ENCODE data around the gene CCAR1.
"Not testable (repeated sequence)": the region's sequence is repeated elsewhere in the genome, so short reads cannot be mapped to it uniquely, and the experiment has no call there.

Gene CCAR1

GRCh38 chr10:68812420-68812819, 91.4 kb downstream of the CCAR1 start:
- Histone ChIP-seq H3K27ac (no peak overlapping the region), H3K36me3 (no peaks in the 10 kb centered on the region), H3K9me3 (replicated peaks in 1 of 11) (no peaks in the 10 kb centered on the region), H3K4me2 (no peak overlapping the region), H3K27me3 (no peaks in the 10 kb centered on the region), H3K4me3 (no peak overlapping the region), H4K20me1 (no peaks in the 10 kb centered on the region; a peak in 1 of 22 replicates), H3K9ac (no peak overlapping the region), H3K4me1 (no peaks in the 10 kb centered on the region)
- no peak for TF ChIP-seq Cebpa-rat (IDR thresholded peaks at IDR 0.05)

DNA sequence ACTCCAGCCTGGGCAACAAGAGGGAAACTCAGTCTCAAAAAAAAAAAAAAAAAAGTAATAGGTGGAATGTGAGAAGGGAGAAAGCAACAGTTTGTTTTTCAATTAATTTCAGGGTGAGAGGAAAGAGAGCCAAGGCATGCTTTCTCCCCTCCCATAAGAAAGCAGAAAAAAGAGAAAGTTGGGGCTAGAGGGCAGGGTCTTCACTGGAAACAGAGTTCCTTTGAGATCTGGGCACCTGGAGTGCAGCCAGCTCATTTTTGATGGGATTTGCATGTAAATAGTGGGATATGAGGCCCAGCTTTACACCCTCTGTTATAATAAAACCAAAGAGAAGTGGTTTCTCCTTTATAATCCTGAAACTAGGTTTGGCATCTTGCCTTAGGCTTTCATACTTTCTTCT, 92.5 kb downstream of the CCAR1 start:
- Histone ChIP-seq H3K4me2 (no peak overlapping the region), H3K36me3 (no peaks in the 10 kb centered on the region), H3K4me3 (no peak overlapping the region), H3K27ac (no peak overlapping the region), H3K4me1 (no peaks in the 10 kb centered on the region), H4K20me1 (no peaks in the 10 kb centered on the region), H3K27me3 (no peaks in the 10 kb centered on the region), H3K9ac (no peak overlapping the region), H3K9me3 (replicated peaks in 1 of 11) (no peaks in the 10 kb centered on the region)
- TF ChIP-seq Cebpa-rat (IDR thresholded peaks at IDR 0.05), result no peak

DNA sequence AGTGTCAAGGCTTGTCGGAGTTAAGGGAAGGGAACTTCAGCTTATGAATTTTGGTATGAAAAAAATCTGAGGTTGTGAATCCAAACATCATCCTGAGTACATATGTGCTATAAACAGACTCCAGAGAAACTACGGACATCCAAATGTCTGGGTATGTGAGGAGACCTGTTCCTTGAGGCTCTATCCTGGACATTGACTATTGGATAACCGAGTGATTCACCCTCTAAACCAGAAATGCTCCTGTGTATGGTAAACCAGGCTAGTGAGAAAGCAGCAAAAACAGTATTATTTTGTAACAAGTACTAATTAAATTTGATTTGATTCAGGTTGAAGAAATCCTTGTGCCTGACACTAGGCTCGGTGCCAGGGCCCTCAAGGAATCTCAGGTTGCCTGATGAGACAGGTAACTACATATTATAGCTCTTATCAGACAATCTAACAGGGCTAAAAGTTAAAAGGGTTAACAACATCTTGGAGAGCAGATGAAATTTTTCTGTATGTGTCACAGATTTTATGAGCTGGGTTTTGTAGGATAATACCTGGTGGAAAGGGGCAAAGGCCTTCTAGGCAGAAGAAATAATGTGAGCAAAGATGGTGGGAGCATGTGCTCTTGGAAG, 95.9 kb downstream of the CCAR1 start:
- no peak overlapping the region for H3K4me3 ChIP-seq
- no peaks in the 10 kb centered on the region for H3K4me1 ChIP-seq
- TF ChIP-seq Cebpa-rat (IDR thresholded peaks at IDR 0.05), result no peak
- H3K9ac ChIP-seq, result no peak overlapping the region
- no peak overlapping the region for H3K4me2 ChIP-seq
- no peaks in the 10 kb centered on the region for H3K36me3 ChIP-seq
- no peaks in the 10 kb centered on the region for H4K20me1 ChIP-seq
- H3K9me3 ChIP-seq (replicated peaks in 1 of 11), result no peaks in the 10 kb centered on the region
- H3K27ac ChIP-seq, result no peak overlapping the region
- no peaks in the 10 kb centered on the region for H3K27me3 ChIP-seq

DNA sequence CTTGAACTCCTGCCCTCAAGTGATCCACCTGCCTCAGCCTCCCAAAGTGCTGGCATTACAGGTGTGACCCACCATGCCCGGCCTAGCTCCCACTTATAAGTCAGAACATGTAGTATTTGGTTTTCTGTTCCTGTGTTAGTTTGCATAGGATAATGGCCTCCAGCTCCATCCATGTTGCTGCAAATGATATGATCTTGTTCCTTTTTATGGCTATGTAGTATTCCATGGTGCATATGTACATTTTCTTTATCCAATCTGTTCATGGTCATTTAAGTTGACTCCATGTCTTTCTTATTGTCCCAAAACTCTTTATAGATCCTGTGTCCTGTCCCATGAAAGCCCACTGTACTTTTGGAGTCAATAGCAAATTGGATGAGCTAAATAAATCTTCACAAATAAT, 99.3 kb downstream of the CCAR1 start:
- not testable (repeated sequence) for H3K36me3 ChIP-seq; H3K4me3 ChIP-seq; H3K27ac ChIP-seq; H3K27me3 ChIP-seq; H3K9ac ChIP-seq; H3K9me3 ChIP-seq (replicated peaks in 1 of 11); H3K4me2 ChIP-seq; H3K4me1 ChIP-seq; H4K20me1 ChIP-seq

DNA sequence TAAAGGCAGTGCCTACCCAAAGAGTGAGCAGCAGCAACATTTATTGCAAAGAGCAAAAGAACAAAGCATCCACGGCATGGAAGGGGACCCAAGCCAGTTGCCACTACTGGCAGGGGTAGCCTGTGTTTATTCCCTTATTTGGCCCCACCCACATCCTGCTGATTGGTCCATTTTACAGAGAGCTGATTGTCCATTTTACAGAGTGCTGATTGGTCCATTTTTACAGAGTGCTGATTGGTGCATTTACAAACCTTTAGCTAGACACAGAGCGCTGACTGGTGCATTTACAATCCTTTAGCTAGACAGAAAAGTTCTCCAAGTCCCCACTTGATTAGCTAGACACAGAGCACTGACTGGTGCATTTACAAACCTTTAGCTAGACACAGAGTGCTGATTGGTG, 101.6 kb downstream of the CCAR1 start:
- H3K9ac ChIP-seq; H4K20me1 ChIP-seq; H3K4me2 ChIP-seq; H3K36me3 ChIP-seq; H3K9me3 ChIP-seq (replicated peaks in 1 of 11); H3K4me3 ChIP-seq; H3K27me3 ChIP-seq; H3K27ac ChIP-seq: not testable (repeated sequence)
- H3K4me1 ChIP-seq, result peaks cover 4 to 15% (median 11%) of the 10 kb centered on the region in 10 experiments; a peak in 18 of 20 replicates

DNA sequence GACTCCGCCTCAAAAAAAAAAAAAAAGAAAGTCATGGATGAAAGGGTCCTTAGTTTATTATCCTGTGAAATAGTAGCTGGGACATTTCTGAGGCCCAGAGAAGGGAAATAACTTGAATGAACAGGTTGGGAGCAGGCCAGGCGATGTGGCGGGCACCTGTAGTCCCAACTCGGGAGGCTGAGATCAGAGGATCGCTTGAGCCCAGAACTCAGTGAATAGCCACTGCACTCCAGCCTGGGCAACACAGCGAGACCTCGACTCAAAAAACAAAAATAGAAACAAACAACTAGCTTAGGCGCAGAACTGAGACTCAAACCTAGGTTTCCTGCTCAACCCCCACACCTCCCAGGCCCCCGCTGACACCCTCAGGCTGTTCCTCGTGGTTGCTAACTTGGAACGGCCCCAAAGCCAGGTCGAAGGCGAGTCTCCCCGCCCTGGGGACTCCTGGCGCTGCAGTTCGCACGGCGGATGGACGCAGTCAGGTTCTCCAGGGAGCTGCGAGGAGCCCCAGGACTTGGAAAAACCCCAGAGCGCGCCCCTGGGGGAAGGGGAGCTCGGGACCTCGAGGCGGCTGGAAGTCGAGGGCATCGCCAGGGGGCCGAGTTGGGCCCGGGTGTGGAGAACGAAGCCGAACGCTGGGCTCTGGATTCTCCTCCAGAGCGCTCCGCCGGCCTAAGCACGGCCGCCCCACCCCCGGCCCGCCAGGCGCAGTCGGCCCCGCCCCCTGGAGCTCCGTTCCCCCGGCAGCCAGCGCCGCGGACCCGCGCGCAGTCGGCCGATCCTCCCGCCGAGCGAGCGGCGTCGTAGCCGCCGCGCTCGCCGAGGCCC, 105.9 kb downstream of the CCAR1 start, which contains the start of gene STOX1:
Gene STOX1, plus strand, starts transcription at position 768 of the 828 bp plus-strand sequence. CDS start 93 bp downstream, outside the sequence.
- peak within 1 kb of the TSS; percentile 59 to 74 (median 68) for H3K4me3 ChIP-seq
- TF ChIP-seq Cebpa-rat (IDR thresholded peaks at IDR 0.05), result no peak
- H3K9ac ChIP-seq, result peak within 1 kb of the TSS; percentile 63 to 83 (median 74)
- no peaks in the 10 kb centered on the region; a peak in 1 of 22 replicates for H3K9me3 ChIP-seq (replicated peaks in 1 of 11)
- H3K36me3 ChIP-seq, result no peaks in the 10 kb centered on the region
- H3K27ac ChIP-seq, result peak within 1 kb of the TSS in 8 of 11 experiments; percentile 47 to 70 (median 60); a peak in 15 of 22 replicates
- H3K4me1 ChIP-seq, result peaks cover 4 to 26% (median 14%) of the 10 kb centered on the region in 10 experiments; a peak in 18 of 20 replicates
- peaks cover 0 to 10% (median 0%) of the 10 kb centered on the region in 11 experiments; a peak in 2 of 22 replicates for H4K20me1 ChIP-seq
- H3K27me3 ChIP-seq, result peaks cover 0 to 12% (median 0%) of the 10 kb centered on the region in 11 experiments; a peak in 6 of 22 replicates
- H3K4me2 ChIP-seq, result peak within 1 kb of the TSS; percentile 91 to 99 (median 98)

DNA sequence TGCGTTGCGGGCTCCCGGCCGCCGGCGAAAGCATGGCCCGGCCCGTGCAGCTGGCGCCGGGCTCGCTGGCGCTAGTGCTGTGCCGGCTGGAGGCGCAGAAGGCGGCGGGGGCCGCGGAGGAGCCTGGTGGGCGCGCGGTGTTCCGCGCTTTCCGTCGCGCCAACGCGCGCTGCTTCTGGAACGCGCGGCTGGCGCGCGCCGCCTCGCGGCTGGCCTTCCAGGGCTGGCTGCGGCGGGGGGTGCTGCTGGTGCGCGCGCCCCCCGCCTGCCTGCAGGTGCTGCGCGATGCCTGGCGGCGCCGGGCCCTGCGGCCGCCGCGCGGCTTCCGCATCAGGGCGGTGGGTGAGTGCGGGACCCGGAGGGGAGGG, 106.5 kb downstream of the CCAR1 start:
- peak overlapping the region; percentile 59 to 74 (median 68) for H3K4me3 ChIP-seq
- H3K36me3 ChIP-seq; H3K9me3 ChIP-seq (replicated peaks in 1 of 11); H4K20me1 ChIP-seq: not testable (repeated sequence)
- H3K27ac ChIP-seq, result peak overlapping the region in 8 of 11 experiments; percentile 47 to 70 (median 60); a peak in 13 of 22 replicates
- peak overlapping the region; percentile 86 to 99 (median 98) for H3K4me2 ChIP-seq
- peaks cover 4 to 26% (median 14%) of the 10 kb centered on the region in 10 experiments; a peak in 18 of 20 replicates for H3K4me1 ChIP-seq
- H3K27me3 ChIP-seq, result peaks cover 0 to 12% (median 0%) of the 10 kb centered on the region in 11 experiments; a peak in 6 of 22 replicates
- peak overlapping the region; percentile 63 to 83 (median 74); a peak in 21 of 22 replicates for H3K9ac ChIP-seq

- Histone ChIP-seq H3K4me2 (peak overlapping the region; percentile 63 to 93 (median 84)), H3K27ac (peak overlapping the region in 2 of 11 experiments; percentile 5 to 35; a peak in 1 of 22 replicates)
Measured at GRCh38 chr10:68828083-68828601, 107.1 kb downstream of the CCAR1 start.

GRCh38 chr10:68828833-68829232, 107.8 kb downstream of the CCAR1 start:
- Histone ChIP-seq H4K20me1 (peaks cover 0 to 10% (median 0%) of the 10 kb centered on the region in 11 experiments; a peak in 2 of 22 replicates), H3K27me3 (peaks cover 0 to 12% (median 0%) of the 10 kb centered on the region in 11 experiments; a peak in 6 of 22 replicates), H3K4me3 (peak overlapping the region in 2 of 10 experiments; percentile 64 to 66; a peak in 5 of 20 replicates), H3K4me1 (peaks cover 4 to 26% (median 14%) of the 10 kb centered on the region in 10 experiments; a peak in 18 of 20 replicates), H3K9me3 (replicated peaks in 1 of 11) (no peaks in the 10 kb centered on the region), H3K36me3 (no peaks in the 10 kb centered on the region), H3K4me2 (peak overlapping the region in 6 of 11 experiments; percentile 63 to 87 (median 80); a peak in 10 of 22 replicates), H3K9ac (no peak overlapping the region; a peak in 1 of 22 replicates), H3K27ac (no peak overlapping the region)
- no peak for TF ChIP-seq Cebpa-rat (IDR thresholded peaks at IDR 0.05)

More at GRCh38 chr10:68828083-68828601, 107.1 kb downstream of the CCAR1 start:
- H3K4me3 ChIP-seq, result peak overlapping the region; percentile 56 to 72 (median 62)
- H3K36me3 ChIP-seq; H4K20me1 ChIP-seq; H3K9me3 ChIP-seq (replicated peaks in 1 of 11): not testable (repeated sequence)
- H3K9ac ChIP-seq, result peak overlapping the region in 10 of 11 experiments; percentile 25 to 72 (median 59); a peak in 15 of 22 replicates
- peaks cover 0 to 12% (median 0%) of the 10 kb centered on the region in 11 experiments; a peak in 6 of 22 replicates for H3K27me3 ChIP-seq
- H3K4me1 ChIP-seq, result peaks cover 4 to 26% (median 14%) of the 10 kb centered on the region in 10 experiments; a peak in 18 of 20 replicates

Data from BLaER1 treated with 17β-estradiol and CSF1 and Interleukin-3, amounts not matched to agents 10 nM and 100 nM (cell line).